ENCODE data around the gene STOX1.

GRCh38 chr10:68813559-68813958 lies 13.8 kb upstream of the STOX1 start:
- TF ChIP-seq CTCF (IDR thresholded peaks at IDR 0.05) (no peak), POLR2A (IDR thresholded peaks at IDR 0.05) (no peak)

All from testis (tissue), 2 donors.